HFF-Myc (cell line): ENCODE results near the gene NSUN4.

Source experiments
- DNase-seq: peaks from one replicate; pipeline ENCODE4 v3.0.0-alpha.2; 2011; ENCODE audit warnings: low read depth; ENCODE audit errors: extremely low read depth
- H3K4me3 ChIP-seq: replicated peaks from 2 replicates; pipeline ENCODE4 v1.5.1; 2011; ENCODE audit warnings: low read depth, mild to moderate bottlenecking, control low read depth, low read length
- CTCF ChIP-seq: IDR thresholded peaks from 2 replicates; pipeline ENCODE4 v1.5.1; 2012; ENCODE audit warnings: mild to moderate bottlenecking, low read depth, low read length, control low read depth; ENCODE audit errors: missing control alignments

Gene NSUN4

DNA sequence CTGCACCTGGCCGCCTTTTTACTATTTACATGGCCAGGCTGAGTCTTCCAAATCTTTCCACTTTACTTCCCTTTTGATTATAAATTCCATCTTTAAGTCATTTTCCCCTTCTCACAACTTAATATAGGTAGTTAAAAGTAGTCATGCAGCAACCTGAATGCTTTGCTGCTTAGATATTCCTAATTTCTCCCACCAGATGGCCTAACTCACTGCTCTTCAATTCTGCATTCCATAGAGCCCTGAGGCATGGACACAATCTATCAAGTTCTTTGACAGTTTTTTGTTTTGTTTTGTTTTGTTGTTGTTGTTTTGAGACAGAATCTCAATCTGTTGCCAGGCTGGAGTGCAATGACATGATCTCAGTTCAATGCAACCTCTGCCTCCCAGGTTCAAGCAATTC lies 31.8 kb downstream of the NSUN4 start:
- TF ChIP-seq CTCF = no peak
- no peak overlapping the region for H3K4me3 ChIP-seq
- DNase-seq = no peak

DNA sequence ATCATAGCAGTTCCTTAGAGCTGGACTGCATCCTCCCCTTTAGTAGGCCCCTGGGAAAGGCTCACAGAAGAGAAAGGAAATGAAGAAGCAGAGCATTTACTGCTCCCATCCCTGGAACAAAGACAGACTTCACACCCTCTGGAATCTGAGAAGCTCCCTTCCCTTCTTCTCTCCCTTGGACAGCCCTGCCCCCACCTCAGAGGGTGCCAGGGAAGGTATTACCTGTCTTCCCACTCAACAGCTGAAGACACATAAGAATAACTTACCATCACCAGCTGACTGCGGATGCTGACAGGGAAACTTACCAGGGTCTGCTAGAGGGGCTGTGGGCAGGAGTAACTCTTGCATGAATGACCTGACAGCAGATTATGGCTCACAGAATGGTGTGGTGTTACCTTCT lies 39.4 kb downstream of the NSUN4 start:
- no peak for DNase-seq
- no peak for TF ChIP-seq CTCF
- no peak overlapping the region for H3K4me3 ChIP-seq

DNA sequence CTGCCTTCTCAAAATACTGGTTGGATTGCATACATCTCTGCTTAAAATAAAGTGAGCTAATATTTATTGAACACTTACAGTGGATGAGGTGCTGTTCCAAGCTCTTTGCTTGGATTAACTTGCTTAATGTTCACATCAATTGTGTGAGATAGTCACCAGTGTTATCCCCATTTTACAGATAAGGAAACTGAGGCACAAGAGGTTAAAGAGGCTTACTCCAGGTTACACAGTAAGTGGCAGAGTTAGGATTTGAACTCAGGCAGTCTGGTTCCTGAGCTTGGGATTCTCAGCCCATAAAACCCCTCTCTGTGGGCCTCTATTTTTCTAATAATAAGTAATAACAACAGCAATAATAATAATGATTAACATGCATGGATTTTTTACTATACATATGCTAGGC lies 39.9 kb downstream of the NSUN4 start:
- no peak for DNase-seq
- TF ChIP-seq CTCF = no peak
- no peak overlapping the region for H3K4me3 ChIP-seq

DNA sequence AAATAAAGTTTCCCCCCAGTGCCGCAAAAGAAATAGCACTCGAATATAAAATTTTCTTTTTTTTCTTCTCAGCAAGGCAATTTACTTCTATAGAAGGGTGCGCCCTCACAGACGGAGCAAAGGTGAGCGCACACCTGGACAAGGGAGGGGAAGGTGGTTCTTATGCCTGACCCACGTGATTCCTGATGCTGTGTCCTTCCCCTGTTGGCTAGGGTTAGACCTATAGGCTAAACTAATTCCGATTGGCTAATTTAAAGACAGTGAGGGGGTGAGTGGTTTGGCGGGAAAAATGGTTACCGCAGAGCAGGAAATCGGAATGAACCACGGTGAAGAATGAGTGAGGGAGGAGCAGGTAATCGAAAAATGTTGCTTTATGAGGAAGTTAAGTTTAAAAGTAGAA lies 52.9 kb downstream of the NSUN4 start:
- TF ChIP-seq CTCF = no peak
- no peak overlapping the region for H3K4me3 ChIP-seq
- DNase-seq = no peak

GRCh38 chr1:46394108-46394871 lies 53.7 kb downstream of the NSUN4 start, which contains the start of gene FAAH:
FAAH (plus strand) TSS chr1:46394317; CDS start chr1:46394349, 32 bp downstream.
- no peak for TF ChIP-seq CTCF
- DNase-seq = no peak
- H3K4me3 ChIP-seq = peak within 1 kb of the TSS; percentile 42

GRCh38 chr1:46394872-46395465 lies 54.4 kb downstream of the NSUN4 start:
- no peak for DNase-seq
- TF ChIP-seq CTCF = no peak
- peak overlapping the region; percentile 42 for H3K4me3 ChIP-seq
